GM12801 (cell line): ENCODE measurements around the gene FAM83F.

Experiments
- CTCF ChIP-seq: IDR thresholded peaks from one replicate; pipeline ENCODE4 v1.5.1; 2011; ENCODE audit warnings: control low read depth; ENCODE audit not compliant: insufficient read length; ENCODE audit errors: extremely low read depth

Gene FAM83F

GRCh38 chr22:40024201-40025061 lies 29.7 kb downstream of the FAM83F start:
- no peak for TF ChIP-seq CTCF

GRCh38 chr22:40025856-40026255 lies 31.1 kb downstream of the FAM83F start:
- TF ChIP-seq CTCF: no peak

GRCh38 chr22:40026641-40027040 lies 31.9 kb downstream of the FAM83F start:
- no peak for TF ChIP-seq CTCF

GRCh38 chr22:40027191-40028097 lies 32.7 kb downstream of the FAM83F start:
- no peak for TF ChIP-seq CTCF

GRCh38 chr22:40028098-40028425 lies 33.3 kb downstream of the FAM83F start:
- TF ChIP-seq CTCF: no peak

GRCh38 chr22:40029189-40029890 lies 34.6 kb downstream of the FAM83F start:
- no peak for TF ChIP-seq CTCF
